Activated naive CD8-positive, alpha-beta T cell treated with anti-CD3 and anti-CD28 coated beads, Interleukin-2, amount 50 U/mL, for 16 hours (primary cell): Measurements from ENCODE around the gene TPO.

ENCODE experiments used
- DNase-seq: peaks from one replicate; pipeline ENCODE4 v3.0.0-alpha.2; 2020; ENCODE audit warnings: low read depth, low spot score

TPO gene

GRCh38 chr2:1448009-1448408 is 34.7 kb downstream of the TPO start:
- DNase-seq = no peak

GRCh38 chr2:1450915-1451314 is 37.7 kb downstream of the TPO start:
- DNase-seq = no peak

- DNase-seq = no peak
These were observed 38.2 kb downstream of the TPO start for GRCh38 chr2:1451422-1451821.

GRCh38 chr2:1453561-1453960 is 40.3 kb downstream of the TPO start:
- DNase-seq = no peak

GRCh38 chr2:1454346-1454745 is 41.1 kb downstream of the TPO start:
- DNase-seq = no peak

GRCh38 chr2:1455466-1455865 is 42.2 kb downstream of the TPO start:
- no peak for DNase-seq

GRCh38 chr2:1458432-1458831 is 45.2 kb downstream of the TPO start:
- no peak for DNase-seq

- DNase-seq = no peak
These were observed 46.5 kb downstream of the TPO start for GRCh38 chr2:1459727-1460126.

- no peak for DNase-seq
These were observed 47.7 kb downstream of the TPO start for GRCh38 chr2:1460851-1461418.

GRCh38 chr2:1461507-1462390 is 48.5 kb downstream of the TPO start:
- no peak for DNase-seq

GRCh38 chr2:1462994-1463393 is 49.7 kb downstream of the TPO start:
- DNase-seq = no peak

- no peak for DNase-seq
These were observed 59.1 kb downstream of the TPO start for GRCh38 chr2:1472350-1472749.

- DNase-seq = no peak
These were observed 63.4 kb downstream of the TPO start for GRCh38 chr2:1476617-1477195.

GRCh38 chr2:1477196-1478040 is 64.2 kb downstream of the TPO start:
- no peak for DNase-seq

GRCh38 chr2:1478311-1479305 is 65.3 kb downstream of the TPO start:
- no peak for DNase-seq

GRCh38 chr2:1479346-1479745 is 66.1 kb downstream of the TPO start:
- DNase-seq = no peak

- no peak for DNase-seq
These were observed 67.4 kb downstream of the TPO start for GRCh38 chr2:1480671-1481076.

GRCh38 chr2:1481406-1482252 is 68.4 kb downstream of the TPO start:
- no peak for DNase-seq

GRCh38 chr2:1482253-1482675 is 69.0 kb downstream of the TPO start:
- no peak for DNase-seq

- no peak for DNase-seq
These were observed 69.7 kb downstream of the TPO start for GRCh38 chr2:1482981-1483380.
